OCI-LY1 (cell line): ENCODE measurements around the gene NDUFAF5.

Experiments
- H2AFZ ChIP-seq: fragments of 200-600 bp; sonication (generic), shearing (Covaris generic); 2 replicates; pipeline ENCODE4 v1.6.0; 2014; ENCODE audit warnings: antibody characterized with exemption, mild to moderate bottlenecking, low read length
- H3F3A ChIP-seq: fragments of 200-600 bp; sonication (generic), shearing (Covaris generic); 2 replicates; pipeline ENCODE4 v1.6.0; 2014; ENCODE audit warnings: mild to moderate bottlenecking, antibody characterized with exemption, low read length, moderate library complexity; ENCODE audit not compliant: insufficient read depth
- H3K27ac ChIP-seq: fragments of 200-600 bp; sonication (generic); 2 replicates; pipeline ENCODE4 v1.5.1; 2014; ENCODE audit warnings: low read length, mixed run types, mild to moderate bottlenecking, low read depth; ENCODE audit not compliant: poor library complexity, severe bottlenecking
- H3K27me3 ChIP-seq: fragments of 200-600 bp; sonication (generic); 2 replicates; pipeline ENCODE4 v1.6.0; 2014; ENCODE audit warnings: antibody characterized with exemption, mild to moderate bottlenecking, low read length, moderate library complexity; ENCODE audit not compliant: insufficient read depth
- H3K36me3 ChIP-seq: fragments of 200-600 bp; sonication (generic); 2 replicates; pipeline ENCODE4 v1.6.1; 2014; ENCODE audit warnings: mild to moderate bottlenecking, antibody characterized with exemption, low read length, moderate library complexity, mixed read lengths; ENCODE audit not compliant: insufficient read depth
- H3K4me1 ChIP-seq: fragments of 200-600 bp; sonication (generic); 2 replicates; pipeline ENCODE4 v1.5.1; 2014; ENCODE audit warnings: mild to moderate bottlenecking, low read length, moderate library complexity; ENCODE audit not compliant: insufficient read depth, severe bottlenecking
- H3K4me2 ChIP-seq: fragments of 200-600 bp; sonication (generic), shearing (Covaris generic); 2 replicates; pipeline ENCODE4 v1.6.1; 2014; ENCODE audit warnings: low read length
- H3K4me3 ChIP-seq: fragments of 200-600 bp; sonication (generic); 2 replicates; pipeline ENCODE4 v1.5.1; 2014; ENCODE audit warnings: low read length, low read depth, mild to moderate bottlenecking, mixed read lengths; ENCODE audit not compliant: poor library complexity, severe bottlenecking
- H3K79me2 ChIP-seq: fragments of 200-600 bp; shearing (Covaris generic); 2 replicates; pipeline ENCODE4 v1.6.1; 2016; ENCODE audit warnings: mixed run types, low read length, mixed read lengths; ENCODE audit not compliant: insufficient read depth
- H3K9ac ChIP-seq: fragments of 200-600 bp; sonication (generic), shearing (Covaris generic); 2 replicates; pipeline ENCODE4 v1.6.1; 2014; ENCODE audit warnings: mild to moderate bottlenecking, low read length, mixed read lengths
- H3K9me2 ChIP-seq: fragments of 200-600 bp; sonication (generic), shearing (Covaris generic); 2 replicates; pipeline ENCODE4 v1.6.1; 2014; ENCODE audit warnings: low read depth, mild to moderate bottlenecking, low read length, mixed read lengths
- H3K9me3 ChIP-seq: fragments of 200-600 bp; shearing (Covaris generic); 2 replicates; pipeline ENCODE4 v1.6.1; 2014; ENCODE audit warnings: low read length, mixed read lengths
- H4K20me1 ChIP-seq: fragments of 200-600 bp; sonication (generic), shearing (Covaris generic); 2 replicates; pipeline ENCODE4 v1.6.0; 2016; ENCODE audit warnings: mild to moderate bottlenecking, low read length; ENCODE audit not compliant: insufficient read depth
- EZH2 ChIP-seq: fragments of 200-600 bp; sonication (generic), shearing (Covaris generic); IDR thresholded peaks from 2 replicates; pipeline ENCODE4 v1.8.0; 2017; ENCODE audit warnings: borderline replicate concordance, mixed run types, mild to moderate bottlenecking, antibody characterized with exemption, low read length, moderate library complexity, mixed read lengths
- TF ChIP-seq, protein P1 (sequence below): fragments of 200-600 bp; sonication (generic), shearing (Covaris generic); IDR thresholded peaks from 2 replicates; pipeline ENCODE4 v1.5.1; 2017; ENCODE audit warnings: mild to moderate bottlenecking, antibody characterized with exemption, low read length, moderate library complexity, mixed read lengths

Gene NDUFAF5

DNA sequence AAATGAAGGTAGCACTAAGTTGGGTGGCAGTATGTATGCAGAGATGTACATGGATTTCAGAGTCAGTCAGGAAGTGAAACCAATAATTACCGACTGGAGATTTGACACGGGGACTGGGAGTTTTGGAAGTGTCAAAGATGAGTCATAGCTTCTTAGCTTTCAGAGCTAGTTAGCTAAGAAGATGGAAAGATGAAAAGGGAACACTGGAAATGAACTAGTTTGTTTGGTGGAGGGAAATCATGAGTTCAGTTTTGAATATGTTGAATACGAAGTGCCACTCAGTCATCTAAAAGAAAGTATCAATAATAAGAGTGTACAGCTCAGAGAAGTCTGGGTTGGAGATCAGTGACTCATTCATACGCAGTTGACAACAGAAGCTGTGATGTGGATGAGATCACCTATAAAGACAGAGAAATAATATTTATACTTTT, 7.6 kb upstream of the NDUFAF5 start:
- Histone ChIP-seq H3F3A (0 out of 2 replicates have a peak, but pooled peaks cover 8% of the 10 kb centered on the region), H3K4me2 (no peak overlapping the region), H4K20me1 (no peaks in the 10 kb centered on the region), H3K27me3 (no peaks in the 10 kb centered on the region), H3K27ac (no peak overlapping the region), H3K79me2 (no peaks in the 10 kb centered on the region; the same call in 1 of the 2 replicates), H3K9me3 (no peaks in the 10 kb centered on the region), H3K4me1 (peaks cover 8% of the 10 kb centered on the region), H3K9me2 (no peaks in the 10 kb centered on the region), H3K4me3 (no peak overlapping the region), H3K9ac (no peak overlapping the region), H2AFZ (no peak overlapping the region), H3K36me3 (peaks cover 85% of the 10 kb centered on the region)
- TF ChIP-seq, protein P1, sequence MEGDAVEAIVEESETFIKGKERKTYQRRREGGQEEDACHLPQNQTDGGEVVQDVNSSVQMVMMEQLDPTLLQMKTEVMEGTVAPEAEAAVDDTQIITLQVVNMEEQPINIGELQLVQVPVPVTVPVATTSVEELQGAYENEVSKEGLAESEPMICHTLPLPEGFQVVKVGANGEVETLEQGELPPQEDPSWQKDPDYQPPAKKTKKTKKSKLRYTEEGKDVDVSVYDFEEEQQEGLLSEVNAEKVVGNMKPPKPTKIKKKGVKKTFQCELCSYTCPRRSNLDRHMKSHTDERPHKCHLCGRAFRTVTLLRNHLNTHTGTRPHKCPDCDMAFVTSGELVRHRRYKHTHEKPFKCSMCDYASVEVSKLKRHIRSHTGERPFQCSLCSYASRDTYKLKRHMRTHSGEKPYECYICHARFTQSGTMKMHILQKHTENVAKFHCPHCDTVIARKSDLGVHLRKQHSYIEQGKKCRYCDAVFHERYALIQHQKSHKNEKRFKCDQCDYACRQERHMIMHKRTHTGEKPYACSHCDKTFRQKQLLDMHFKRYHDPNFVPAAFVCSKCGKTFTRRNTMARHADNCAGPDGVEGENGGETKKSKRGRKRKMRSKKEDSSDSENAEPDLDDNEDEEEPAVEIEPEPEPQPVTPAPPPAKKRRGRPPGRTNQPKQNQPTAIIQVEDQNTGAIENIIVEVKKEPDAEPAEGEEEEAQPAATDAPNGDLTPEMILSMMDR = no peak
- no peak for TF ChIP-seq EZH2

GRCh38 chr20:13778827-13779226, 6.0 kb upstream of the NDUFAF5 start:
- peaks cover 8% of the 10 kb centered on the region for H3K79me2 ChIP-seq

GRCh38 chr20:13783528-13783927, 1.3 kb upstream of the NDUFAF5 start:
- H3K9ac ChIP-seq = peak overlapping the region; percentile 91

More at GRCh38 chr20:13778827-13779226, 6.0 kb upstream of the NDUFAF5 start:
- H3K4me2 ChIP-seq = no peak overlapping the region
- no peak overlapping the region for H3K9ac ChIP-seq
- H3K36me3 ChIP-seq = peaks cover 80% of the 10 kb centered on the region
- peaks cover 14% of the 10 kb centered on the region for H3K4me1 ChIP-seq
- H3K27ac ChIP-seq = no peak overlapping the region
- TF ChIP-seq, protein P1 = no peak
- no peak for TF ChIP-seq EZH2
- H3K4me3 ChIP-seq = no peak overlapping the region
- H2AFZ ChIP-seq = no peak overlapping the region
- H4K20me1 ChIP-seq = no peaks in the 10 kb centered on the region
- no peaks in the 10 kb centered on the region for H3K9me2 ChIP-seq
- no peaks in the 10 kb centered on the region for H3F3A ChIP-seq
- no peaks in the 10 kb centered on the region for H3K27me3 ChIP-seq
- no peaks in the 10 kb centered on the region for H3K9me3 ChIP-seq

More at GRCh38 chr20:13783528-13783927, 1.3 kb upstream of the NDUFAF5 start:
- Histone ChIP-seq H3F3A (peaks cover 4% of the 10 kb centered on the region; the same call in 1 of the 2 replicates), H3K4me2 (peak overlapping the region; percentile 77), H3K4me1 (peaks cover 36% of the 10 kb centered on the region), H4K20me1 (no peaks in the 10 kb centered on the region), H3K9me3 (no peaks in the 10 kb centered on the region), H3K27ac (no peak overlapping the region), H3K36me3 (peaks cover 50% of the 10 kb centered on the region), H3K79me2 (peaks cover 37% of the 10 kb centered on the region), H2AFZ (no peak overlapping the region), H3K27me3 (no peaks in the 10 kb centered on the region), H3K9me2 (no peaks in the 10 kb centered on the region), H3K4me3 (peak overlapping the region; percentile 94)
- TF ChIP-seq, protein P1 = no peak
- no peak for TF ChIP-seq EZH2
